Hematopoietic multipotent progenitor cell treated with erythropoietin and hydrocortisone succinate and interleukin-3 and kit ligand, for 4 days (in vitro differentiated cells): Measurements from ENCODE around the gene HELZ2.

Source experiments
- DNase-seq: peaks from one replicate; pipeline ENCODE4 v3.0.0-alpha.2; 2015

The HELZ2 gene

GRCh38 chr20:63537525-63538203, 36.4 kb downstream of the HELZ2 start:
- DNase-seq = peak; percentile 97

- DNase-seq = peak; percentile 50
These were observed 37.0 kb downstream of the HELZ2 start, which contains the start of gene PTK6 for GRCh38 chr20:63536997-63537524. Gene PTK6 (minus strand): TSS chr20:63537376. CDS start chr20:63537314, 62 bp downstream.

- no peak for DNase-seq
These were observed 37.6 kb downstream of the HELZ2 start for GRCh38 chr20:63536241-63536977.

GRCh38 chr20:63534831-63535651, 39.0 kb downstream of the HELZ2 start:
- no peak for DNase-seq

- no peak for DNase-seq
These were observed 39.6 kb downstream of the HELZ2 start for GRCh38 chr20:63534427-63534830.

- DNase-seq = no peak
These were observed 40.1 kb downstream of the HELZ2 start for GRCh38 chr20:63533871-63534393.

GRCh38 chr20:63533388-63533787, 40.7 kb downstream of the HELZ2 start:
- no peak for DNase-seq

- DNase-seq = no peak
These were observed 41.5 kb downstream of the HELZ2 start for GRCh38 chr20:63532449-63532971.

- no peak for DNase-seq
These were observed 42.2 kb downstream of the HELZ2 start for GRCh38 chr20:63531686-63532448.

GRCh38 chr20:63530788-63531160, 43.3 kb downstream of the HELZ2 start:
- no peak for DNase-seq

- DNase-seq = no peak
These were observed 43.9 kb downstream of the HELZ2 start for GRCh38 chr20:63529861-63530787.

- DNase-seq = no peak
These were observed 44.7 kb downstream of the HELZ2 start for GRCh38 chr20:63529180-63529860.

- DNase-seq = no peak
These were observed 46.9 kb downstream of the HELZ2 start for GRCh38 chr20:63527184-63527583.

- DNase-seq = peak; percentile 42
These were observed 48.1 kb downstream of the HELZ2 start for GRCh38 chr20:63525971-63526370.

GRCh38 chr20:63525185-63525584, 48.9 kb downstream of the HELZ2 start:
- no peak for DNase-seq
